ENCODE measurements around the gene TGFBI. TPM values are rescaled to one million over a fixed set of nuclear protein-coding genes. Genes with fewer than 3 reads are reported as not detected.

Gene TGFBI
- total RNA-seq, 1 donor from 2014 or later: 174 TPM

GRCh38 chr5:136036293-136036911, 7.6 kb downstream of the TGFBI start:
- Histone ChIP-seq H3K4me1 (peaks cover 0 to 14% of the 10 kb centered on the region in 2 donors), H3K9me3 (no peaks in the 10 kb centered on the region), H3K27me3 (no peaks in the 10 kb centered on the region), H3K36me3 (peaks cover 0 to 10% of the 10 kb centered on the region in 2 donors), H3K27ac (peak overlapping the region; percentile 75 to 79), H3K4me3 (no peak overlapping the region)
- intact Hi-C loops (cut with DNase I): no loop called here
- DNase-seq (ENCODE audit: low spot score in 2 of 2): no peak
- no peak for TF ChIP-seq CTCF (IDR thresholded peaks at IDR 0.05)

GRCh38 chr5:136037001-136037705, 8.4 kb downstream of the TGFBI start:
- Histone ChIP-seq H3K4me3 (no peak overlapping the region), H3K4me1 (peaks cover 0 to 14% of the 10 kb centered on the region in 2 donors), H3K9me3 (no peaks in the 10 kb centered on the region), H3K27me3 (no peaks in the 10 kb centered on the region), H3K36me3 (peaks cover 0 to 10% of the 10 kb centered on the region in 2 donors), H3K27ac (peak overlapping the region; percentile 75 to 79)
- peak; percentile 56 to 89 for DNase-seq (ENCODE audit: low spot score in 2 of 2)
- TF ChIP-seq CTCF (IDR thresholded peaks at IDR 0.05): no peak
- intact Hi-C loops (cut with DNase I): no loop called here

- no peak for DNase-seq (ENCODE audit: low spot score in 2 of 2)
- intact Hi-C loops (cut with DNase I): no loop called here
Measured at GRCh38 chr5:136038635-136039034, 9.8 kb downstream of the TGFBI start.

GRCh38 chr5:136039202-136039601, 10.4 kb downstream of the TGFBI start:
- H3K27ac ChIP-seq: no peak overlapping the region
- intact Hi-C loops (cut with DNase I): no loop called here
- H3K4me1 ChIP-seq: peaks cover 0 to 14% of the 10 kb centered on the region in 2 donors
- no peak for DNase-seq (ENCODE audit: low spot score in 2 of 2)
- H3K4me3 ChIP-seq: no peak overlapping the region
- H3K36me3 ChIP-seq: peaks cover 0 to 12% of the 10 kb centered on the region in 2 donors
- TF ChIP-seq CTCF (IDR thresholded peaks at IDR 0.05): no peak
- no peaks in the 10 kb centered on the region for H3K27me3 ChIP-seq
- no peaks in the 10 kb centered on the region for H3K9me3 ChIP-seq

More at GRCh38 chr5:136038635-136039034, 9.8 kb downstream of the TGFBI start:
- no peak overlapping the region for H3K4me3 ChIP-seq
- H3K9me3 ChIP-seq: no peaks in the 10 kb centered on the region
- peaks cover 0 to 10% of the 10 kb centered on the region in 2 donors for H3K36me3 ChIP-seq
- H3K4me1 ChIP-seq: peaks cover 0 to 14% of the 10 kb centered on the region in 2 donors
- TF ChIP-seq CTCF (IDR thresholded peaks at IDR 0.05): no peak
- no peaks in the 10 kb centered on the region for H3K27me3 ChIP-seq
- no peak overlapping the region for H3K27ac ChIP-seq

GRCh38 chr5:136040746-136041415, 12.1 kb downstream of the TGFBI start:
- no peak overlapping the region for H3K27ac ChIP-seq
- TF ChIP-seq CTCF (IDR thresholded peaks at IDR 0.05): no peak
- no peak for DNase-seq (ENCODE audit: low spot score in 2 of 2)
- intact Hi-C loops (cut with DNase I): no loop called here
- H3K4me1 ChIP-seq: peaks cover 0 to 14% of the 10 kb centered on the region in 2 donors
- H3K27me3 ChIP-seq: no peaks in the 10 kb centered on the region
- no peaks in the 10 kb centered on the region for H3K9me3 ChIP-seq
- H3K36me3 ChIP-seq: peaks cover 0 to 5% of the 10 kb centered on the region in 2 donors
- H3K4me3 ChIP-seq: no peak overlapping the region

Data from ascending aorta (tissue), 2 donors.